Measurements from ENCODE around the gene IL17REL.
"Not testable (repeated sequence)": the region's sequence is repeated elsewhere in the genome, so short reads cannot be mapped to it uniquely, and the experiment has no call there.

Gene IL17REL

DNA sequence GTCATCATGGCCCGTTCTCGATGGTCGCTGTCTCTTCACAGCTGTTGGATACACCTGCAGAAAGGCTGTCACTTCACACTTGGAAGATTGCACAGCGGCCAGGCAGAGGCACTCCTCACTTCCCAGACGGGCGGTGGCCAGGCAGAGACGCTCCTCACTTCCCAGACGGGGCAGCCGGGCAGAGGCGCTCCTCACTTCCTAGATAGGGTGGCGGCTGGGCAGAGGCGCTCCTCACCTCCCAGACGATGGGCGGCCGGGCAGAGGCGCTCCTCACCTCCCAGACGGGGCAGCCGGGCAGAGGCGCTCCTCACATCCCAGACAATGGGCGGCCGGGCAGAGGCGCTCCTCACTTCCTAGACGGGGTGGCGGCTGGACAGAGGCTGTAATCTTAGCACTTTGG lies 22.7 kb downstream of the IL17REL start:
- not testable (repeated sequence) for DNase-seq (ENCODE audit: low read depth in 2 of 2)

DNA sequence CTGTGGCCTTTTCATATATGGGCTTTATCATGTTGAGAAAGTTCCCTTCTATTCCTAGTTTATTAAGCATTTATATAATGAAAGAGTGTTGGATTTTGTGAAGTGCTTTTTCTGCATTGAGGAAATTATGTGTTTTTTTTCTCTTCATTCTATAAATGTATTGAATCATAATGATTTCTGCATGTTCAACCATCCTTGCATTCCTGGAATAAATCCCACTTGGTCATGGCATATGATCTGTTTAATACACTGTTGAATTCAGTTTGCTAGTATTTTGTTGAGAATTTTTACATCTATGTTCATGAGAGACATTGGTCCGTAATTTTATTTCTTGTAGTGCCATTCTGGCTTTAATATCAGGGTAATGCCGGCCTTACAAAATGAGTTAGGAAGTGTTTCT lies 26.2 kb downstream of the IL17REL start:
- no peak for DNase-seq (ENCODE audit: low read depth in 2 of 2)

DNA sequence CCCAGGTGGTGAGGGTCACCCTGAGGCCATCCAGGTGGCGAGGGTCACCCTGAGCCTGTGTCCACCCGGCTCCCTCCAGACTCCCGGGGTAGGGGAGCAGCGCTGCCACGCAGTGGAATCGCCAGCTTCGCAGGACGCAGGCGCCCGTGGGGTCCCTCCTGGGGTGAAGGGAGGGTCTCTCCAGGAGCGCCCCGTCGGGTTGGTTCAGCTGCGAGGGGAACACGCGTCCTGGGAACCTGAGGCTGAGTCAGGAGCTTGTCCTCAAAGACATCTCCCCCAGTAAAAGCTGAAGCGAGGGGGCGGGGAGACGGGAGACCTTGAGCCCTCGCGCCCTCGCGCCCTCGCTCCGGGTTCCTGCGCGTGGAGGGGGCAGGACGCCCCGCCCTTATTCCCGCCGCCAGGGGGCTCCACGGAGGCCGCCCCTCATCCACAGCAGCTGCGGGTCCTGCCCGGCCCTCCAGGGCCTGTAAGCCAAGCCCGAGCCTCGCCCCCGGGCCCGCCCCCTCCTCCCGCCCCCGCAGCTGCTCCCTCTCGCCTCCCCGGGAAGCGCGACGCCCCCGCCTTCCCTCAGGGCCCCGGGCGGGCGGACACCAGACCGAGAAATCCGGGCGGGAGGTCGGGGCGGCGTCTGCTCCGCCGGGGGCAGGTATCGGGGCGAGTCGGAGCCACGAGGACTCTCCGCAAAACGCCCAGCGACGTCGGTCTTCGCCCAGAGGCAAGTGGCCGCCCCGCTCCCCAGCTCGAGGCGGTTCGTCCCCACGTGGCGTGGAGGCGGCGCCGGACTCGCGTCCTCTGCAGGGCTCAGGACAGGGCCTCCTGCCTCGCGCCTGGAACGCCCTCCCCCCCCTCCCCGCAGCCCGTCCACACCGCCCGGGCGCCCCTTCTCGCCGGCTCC lies 29.2 kb downstream of the IL17REL start:
- no peak for DNase-seq (ENCODE audit: low read depth in 2 of 2)

DNA sequence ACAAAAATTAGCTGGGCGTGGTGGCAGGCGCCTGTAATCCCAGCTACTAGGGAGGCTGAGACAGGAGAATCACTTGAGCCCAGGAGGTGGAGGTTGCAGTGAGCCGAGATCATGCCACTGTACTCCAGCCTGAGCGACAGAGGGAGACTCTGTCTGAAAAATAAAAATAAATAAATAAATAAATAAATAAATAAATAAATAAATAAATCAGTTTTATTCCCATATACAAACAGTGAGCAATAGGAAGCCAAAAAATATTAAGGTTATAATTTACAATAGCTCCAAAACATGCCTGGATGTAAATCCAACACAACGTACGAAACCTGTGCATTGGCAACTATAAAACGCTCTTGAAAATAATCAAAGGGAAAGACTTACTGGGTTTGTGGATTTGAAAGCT lies 30.8 kb downstream of the IL17REL start:
- not testable (repeated sequence) for DNase-seq (ENCODE audit: low read depth in 2 of 2)

DNA sequence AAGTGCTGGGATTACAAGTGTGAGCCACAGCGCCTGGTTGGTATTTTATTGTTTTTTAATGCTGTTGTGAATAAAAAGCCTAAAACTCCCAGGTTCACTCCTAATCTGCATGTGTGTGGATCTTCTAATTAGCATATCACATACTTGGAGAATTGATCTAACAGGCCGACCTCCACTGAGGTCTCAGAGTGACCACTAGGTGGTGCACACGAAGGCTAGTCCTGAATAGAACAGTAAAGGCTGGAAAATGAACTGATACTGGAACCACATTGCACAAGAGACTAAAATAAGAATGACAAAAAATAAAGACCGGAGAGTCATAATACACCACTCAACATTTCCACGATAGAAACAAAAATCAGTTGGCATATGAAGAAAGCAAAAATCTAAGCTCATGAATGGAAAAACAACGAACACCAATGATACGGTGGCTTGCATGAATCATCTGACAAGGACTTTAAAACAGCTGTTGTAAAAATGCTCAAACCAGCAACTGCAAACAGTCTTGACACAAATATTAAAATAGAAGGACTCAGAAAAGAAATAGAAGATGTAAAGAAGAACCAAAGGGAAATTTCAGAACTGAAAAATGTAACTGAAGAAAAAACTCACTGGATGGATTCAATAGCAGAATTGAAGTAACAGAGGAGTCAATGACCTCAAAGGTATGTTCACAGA lies 32.8 kb downstream of the IL17REL start:
- no peak for DNase-seq (ENCODE audit: low read depth in 2 of 2)

DNA sequence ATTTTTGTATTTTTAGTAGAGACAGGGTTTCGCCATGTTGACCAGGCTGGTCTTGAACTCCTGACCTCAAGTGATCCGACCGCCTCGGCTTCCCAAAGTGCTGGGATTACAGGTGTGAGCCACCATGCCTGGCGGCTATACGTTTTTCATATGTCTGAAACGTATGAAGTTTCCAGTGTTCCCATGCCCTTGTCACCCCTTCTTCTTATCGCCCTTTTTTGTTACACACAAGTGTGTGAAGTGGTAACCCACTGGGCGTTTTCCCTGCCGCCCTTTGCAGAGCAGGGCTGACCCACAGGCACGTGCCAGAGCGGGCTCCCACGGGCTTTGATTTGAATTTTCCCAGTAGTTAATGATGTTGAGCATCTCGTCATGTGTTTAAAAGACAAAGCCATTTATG lies 35.0 kb downstream of the IL17REL start:
- no peak for DNase-seq (ENCODE audit: low read depth in 2 of 2)

DNA sequence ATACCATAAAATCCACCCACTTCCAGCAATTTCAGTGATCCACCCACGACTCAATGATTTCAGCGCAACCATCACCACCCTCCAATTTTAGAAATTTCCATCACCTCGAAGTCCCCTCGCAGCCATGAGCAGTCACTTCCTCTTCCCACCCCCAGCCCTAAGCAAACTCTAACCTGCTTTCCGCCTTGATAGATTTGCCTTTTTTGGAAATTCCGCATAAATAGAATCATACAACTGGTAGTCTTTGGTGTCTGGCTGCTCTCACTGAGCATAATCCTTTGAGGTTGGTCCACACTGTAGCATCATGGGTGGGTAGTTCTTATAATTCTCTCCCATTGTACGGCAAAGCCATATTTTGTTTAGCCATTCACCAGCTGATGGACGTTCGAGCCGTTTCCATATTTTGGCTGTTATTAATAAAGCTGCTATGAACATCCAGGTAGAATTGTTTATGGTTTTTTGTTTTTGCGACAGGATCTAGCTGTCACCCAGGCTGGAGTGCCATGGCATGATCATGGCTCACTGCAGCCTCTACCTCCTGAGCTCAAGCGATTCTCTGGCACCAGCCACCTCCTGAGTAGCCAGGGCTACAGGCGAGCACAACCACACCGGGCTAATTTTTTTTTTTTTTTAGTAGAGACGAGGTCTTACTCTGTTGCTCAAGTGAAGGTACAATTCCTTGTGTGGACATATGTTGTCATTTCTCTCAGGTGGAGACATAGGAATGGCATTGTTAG lies 36.0 kb downstream of the IL17REL start:
- DNase-seq (ENCODE audit: low read depth in 2 of 2), result no peak

DNA sequence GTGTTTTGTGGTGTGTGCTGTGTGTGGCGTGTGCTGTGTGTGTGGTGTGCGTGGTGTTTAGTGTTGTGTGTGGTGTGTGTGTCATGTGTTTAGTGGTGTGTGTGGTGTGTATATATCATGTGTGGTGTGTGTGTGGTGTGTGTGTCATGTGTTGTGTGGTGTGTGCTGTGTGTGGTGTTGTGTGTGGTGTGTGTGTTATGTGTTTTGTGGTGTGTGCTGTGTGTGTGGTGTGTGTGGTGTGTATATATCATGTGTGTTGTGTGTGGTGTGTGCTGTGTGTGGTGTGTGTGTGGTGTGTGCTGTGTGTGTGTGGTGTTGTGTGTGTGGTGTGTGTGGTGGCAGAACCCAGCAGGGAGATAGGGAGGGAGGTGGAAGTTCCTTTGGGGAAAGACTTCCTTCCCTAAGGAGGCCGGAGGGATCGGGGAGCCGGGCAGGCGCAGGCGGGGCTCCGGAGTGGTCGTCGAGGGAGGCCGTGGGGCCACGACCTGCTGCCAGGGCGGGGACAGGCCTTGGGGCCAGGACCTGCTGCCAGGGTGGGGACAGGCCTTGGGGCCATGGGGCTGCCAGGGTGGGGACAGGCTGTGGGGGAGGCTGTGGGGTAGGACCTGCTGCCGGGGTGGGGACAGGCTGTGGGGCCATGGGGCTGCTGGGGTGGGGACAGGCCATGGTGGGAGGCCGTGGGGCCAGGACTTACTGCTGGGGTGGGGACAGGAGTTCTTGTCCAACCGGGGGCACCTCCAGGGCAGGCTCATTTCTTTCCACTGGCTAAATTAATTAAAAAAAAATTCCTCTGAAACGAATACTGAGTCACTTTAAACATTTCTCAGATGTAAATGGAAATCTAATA lies 36.8 kb downstream of the IL17REL start:
- DNase-seq (ENCODE audit: low read depth in 2 of 2), result no peak

DNA sequence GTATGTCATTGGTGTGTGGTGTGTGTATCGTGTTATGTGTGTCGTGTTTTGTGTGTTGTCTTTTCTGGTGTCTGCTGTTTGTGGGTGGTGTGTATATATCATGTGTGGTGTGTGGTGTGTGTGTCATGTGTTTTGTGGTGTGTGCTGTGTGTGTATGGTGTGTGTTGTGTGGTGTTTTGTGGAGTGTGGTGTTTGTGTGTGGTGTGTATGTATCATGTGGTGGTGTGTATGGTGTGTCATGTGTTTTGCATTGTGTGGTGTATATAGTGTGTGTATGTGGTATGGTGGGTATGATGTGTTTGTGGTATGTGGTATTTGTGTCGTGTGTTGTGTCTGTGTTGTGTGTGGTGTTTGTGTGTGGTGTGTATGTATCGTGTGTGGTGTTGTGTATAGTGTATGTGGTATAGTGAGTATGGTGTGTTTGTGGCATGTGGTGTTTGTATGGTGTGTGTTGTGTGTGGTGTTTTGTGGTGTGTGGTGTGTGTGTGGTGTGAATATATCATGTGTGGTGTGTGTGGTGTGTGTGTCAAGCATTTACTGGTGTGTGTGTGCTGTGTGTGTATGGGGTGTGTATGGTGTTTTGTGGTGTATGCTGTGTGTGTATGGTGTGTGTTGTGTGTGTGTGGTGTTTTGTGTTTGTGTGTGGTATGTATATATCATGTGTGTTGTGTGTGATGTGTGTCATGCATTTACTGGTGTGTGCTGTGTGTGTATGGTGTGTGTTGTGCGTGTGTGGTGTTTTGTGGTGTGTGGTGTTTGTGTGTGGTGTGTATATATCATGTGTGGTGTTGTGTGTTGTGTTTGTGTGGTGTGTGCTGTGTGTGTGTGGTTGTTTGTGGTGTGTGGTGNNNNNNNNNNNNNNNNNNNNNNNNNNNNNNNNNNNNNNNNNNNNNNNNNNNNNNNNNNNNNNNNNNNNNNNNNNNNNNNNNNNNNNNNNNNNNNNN lies 39.3 kb downstream of the IL17REL start:
- no peak for DNase-seq (ENCODE audit: low read depth in 2 of 2)

DNA sequence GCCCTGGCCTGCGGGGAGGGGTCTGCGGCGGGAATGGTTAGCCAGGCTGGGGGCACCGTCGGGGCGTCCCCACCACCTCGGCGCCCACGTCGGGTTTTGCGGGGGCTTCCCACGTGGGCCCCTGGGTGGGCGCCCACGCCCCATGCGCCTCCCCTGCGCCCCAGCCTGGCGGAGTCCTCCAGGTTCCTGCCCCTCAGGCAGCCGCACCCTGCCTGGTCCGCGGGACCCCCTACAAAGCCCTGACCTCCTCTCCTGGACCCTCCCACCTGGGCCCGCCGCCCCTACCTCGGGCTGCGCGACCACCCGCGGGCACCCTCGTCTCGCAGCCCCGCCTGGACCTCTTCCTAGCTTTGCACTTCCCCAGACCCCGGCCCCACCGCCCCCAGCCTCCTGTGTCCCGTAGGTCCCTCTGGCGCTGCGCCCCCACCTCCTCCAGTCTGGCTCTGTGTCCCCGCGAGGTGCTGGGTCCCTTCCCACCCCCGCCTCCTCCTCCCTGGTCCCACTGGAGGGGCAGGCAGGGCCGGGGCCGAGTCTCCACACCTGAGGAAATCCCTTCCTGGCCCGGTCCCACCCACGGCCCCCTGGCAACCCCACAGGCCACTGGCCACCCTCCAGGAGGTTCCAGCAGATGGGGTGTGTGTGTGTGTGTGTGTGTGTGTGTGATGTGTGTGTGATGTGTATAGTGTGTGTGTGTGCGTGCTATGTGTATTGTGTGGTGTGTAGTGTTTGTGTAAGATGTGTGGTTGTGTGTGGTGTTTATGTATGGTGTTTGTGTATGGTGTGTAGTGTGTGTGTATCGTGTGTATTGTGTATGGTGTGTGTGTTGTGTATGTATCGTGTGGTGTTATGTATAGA lies 40.2 kb downstream of the IL17REL start:
- DNase-seq (ENCODE audit: low read depth in 2 of 2), result no peak

DNA sequence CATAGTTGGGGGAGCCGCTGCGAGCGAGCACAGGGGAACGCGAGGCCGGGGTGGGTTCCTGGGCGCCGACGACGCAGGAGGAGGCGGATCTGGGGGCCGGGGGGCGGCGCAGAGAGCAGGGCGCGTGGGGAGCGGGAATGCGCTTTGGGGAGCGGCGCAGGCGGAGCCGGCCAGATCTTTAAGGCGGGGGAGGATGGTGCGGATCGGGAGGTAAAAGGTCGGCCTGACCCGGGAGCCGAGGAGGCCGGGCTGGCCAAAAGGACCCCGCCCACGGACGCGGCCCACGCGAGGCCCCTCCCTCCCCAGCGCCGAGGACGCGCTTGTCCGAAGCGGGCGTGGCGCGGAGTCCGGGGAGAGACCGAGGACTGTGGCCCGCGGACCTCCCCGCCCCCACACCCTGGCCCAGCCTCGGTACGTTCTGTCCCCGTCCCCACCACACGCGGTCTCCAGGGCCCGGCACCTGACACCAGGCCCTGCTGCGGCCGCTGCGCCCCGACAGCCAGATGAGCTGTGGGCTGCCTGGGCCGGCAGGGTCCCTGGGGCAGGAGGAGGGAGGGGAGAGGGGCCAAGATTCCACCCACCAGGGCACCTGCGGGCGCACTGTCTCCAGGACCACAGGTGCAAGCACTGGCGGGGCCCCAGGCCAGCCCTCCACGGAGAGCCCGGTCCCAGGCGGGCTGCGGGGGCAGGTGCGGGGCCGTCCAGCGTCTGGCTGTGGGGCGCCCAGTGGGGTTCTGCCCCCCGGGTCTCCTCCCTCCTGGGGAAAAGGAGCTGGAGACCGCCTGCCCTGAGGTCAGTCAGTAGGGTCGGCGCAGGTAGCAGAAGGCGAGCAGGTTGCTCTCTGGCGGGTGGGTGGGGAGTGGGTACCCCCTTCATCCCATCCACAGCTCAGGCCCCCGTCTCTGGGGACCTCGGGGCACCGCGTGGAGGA lies 41.1 kb downstream of the IL17REL start:
- no peak for DNase-seq (ENCODE audit: low read depth in 2 of 2)

DNA sequence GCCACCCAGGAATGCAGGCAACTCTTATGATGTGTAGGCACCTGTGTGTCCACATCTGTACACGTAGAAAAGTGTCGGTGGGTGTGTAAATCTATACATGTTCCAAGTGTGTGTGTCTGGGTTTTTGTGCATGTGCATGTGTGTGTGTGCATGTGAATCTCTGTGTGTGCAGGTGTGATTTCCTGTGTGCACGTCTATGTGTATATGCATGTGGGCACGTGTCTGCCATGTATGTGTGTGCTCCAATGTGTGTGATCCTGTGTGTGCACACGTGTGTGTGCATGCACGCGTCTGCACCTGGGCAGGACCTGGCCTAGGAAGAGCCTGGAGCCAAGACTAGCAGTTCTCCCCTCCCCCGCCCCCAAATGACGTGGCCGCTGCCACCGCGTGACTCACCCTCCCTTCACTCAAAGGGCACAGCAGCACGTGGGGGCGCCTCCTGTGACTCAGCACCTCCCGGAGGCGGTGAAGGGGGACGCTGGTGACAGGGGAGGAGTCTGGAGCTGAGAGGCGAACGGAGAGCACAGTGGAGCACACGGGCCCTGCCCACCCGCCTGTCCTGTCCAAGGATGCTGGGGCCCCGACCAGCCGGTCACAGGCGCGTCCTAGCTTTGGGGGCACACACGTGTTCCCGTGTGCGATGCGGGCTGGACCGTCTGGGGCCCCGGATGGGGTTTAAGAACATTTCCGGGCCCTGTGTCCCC lies 41.9 kb downstream of the IL17REL start:
- peak; percentile 87 to 91 for DNase-seq (ENCODE audit: low read depth in 2 of 2)

DNA sequence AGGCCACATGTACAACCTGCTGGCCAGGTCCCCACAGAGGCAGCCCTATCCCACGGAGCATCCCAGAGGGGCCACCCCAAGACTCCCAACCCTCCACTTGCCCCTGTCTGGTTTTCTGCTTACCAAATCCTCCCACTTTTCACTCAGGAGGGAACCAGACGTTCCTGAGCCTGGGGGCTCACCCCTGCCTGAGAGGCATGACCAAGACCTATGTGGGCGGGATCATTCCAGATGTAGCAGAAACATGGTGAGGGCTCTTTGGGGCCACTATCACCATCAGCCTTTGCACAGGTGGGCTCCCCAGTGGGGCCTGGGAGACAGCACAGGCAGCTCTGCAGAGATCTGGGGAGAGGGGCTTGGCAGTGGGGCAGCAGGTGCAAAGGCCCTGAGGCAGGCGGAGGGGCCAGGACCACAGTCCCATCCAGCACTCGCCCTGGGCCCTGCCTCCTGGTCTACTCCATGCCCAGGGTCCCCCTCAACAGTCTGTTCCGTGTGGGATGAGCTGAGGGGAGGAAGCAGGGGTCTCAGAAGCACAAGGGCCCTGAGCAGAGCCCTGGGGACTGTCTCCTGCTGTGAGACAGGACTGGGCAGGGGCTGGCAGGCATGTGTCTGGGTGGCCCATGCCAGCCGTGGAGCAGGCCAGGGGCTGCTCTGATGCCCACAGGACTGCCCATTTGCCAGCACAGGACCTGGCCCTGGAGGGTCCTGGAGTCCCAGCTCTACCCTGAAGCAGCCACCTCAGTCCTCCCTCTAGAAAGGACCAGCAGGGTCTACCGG lies 42.6 kb downstream of the IL17REL start:
- no peak for DNase-seq (ENCODE audit: low read depth in 2 of 2)

DNA sequence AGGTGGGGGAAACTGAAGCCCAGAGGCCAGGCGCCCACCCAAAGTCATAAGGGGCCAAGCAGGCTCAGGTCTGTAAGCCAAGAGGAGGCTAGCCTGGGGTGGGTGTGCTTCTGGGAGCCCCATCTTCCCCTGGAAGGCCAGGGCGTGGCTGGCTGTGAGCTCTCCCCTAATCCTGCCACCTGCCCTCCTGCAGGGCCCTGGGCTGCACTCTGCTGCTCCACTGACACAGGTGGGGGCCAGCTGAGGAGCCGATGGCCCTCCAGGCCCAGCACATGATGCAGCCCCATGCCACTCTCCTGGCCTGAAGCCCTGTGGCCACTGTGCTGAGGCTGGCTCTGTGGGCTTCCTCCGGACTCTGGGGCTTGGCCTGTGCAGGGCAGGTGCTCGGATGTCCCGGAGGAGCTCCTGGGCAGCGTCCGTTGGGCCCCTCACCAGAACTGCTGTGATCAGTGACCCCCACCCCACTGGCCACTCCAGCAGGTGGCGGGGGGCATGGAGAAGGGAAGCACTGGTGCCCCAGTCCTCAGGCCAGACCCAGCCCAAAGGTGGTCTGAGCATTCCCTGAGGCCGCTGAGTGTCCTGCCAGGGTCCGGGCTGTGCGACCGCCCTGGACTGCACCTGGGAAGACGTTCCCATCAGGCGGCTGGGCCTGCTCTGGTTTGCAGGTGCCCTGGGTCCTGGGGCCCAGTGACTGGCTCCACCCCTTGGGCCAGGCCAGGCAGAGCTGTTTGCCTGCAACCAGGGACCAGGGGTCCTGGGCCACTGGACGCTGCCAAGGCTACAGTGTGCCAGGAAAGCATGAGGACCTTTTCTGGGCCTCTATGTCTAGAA lies 43.5 kb downstream of the IL17REL start:
- DNase-seq (ENCODE audit: low read depth in 2 of 2), result no peak

DNA sequence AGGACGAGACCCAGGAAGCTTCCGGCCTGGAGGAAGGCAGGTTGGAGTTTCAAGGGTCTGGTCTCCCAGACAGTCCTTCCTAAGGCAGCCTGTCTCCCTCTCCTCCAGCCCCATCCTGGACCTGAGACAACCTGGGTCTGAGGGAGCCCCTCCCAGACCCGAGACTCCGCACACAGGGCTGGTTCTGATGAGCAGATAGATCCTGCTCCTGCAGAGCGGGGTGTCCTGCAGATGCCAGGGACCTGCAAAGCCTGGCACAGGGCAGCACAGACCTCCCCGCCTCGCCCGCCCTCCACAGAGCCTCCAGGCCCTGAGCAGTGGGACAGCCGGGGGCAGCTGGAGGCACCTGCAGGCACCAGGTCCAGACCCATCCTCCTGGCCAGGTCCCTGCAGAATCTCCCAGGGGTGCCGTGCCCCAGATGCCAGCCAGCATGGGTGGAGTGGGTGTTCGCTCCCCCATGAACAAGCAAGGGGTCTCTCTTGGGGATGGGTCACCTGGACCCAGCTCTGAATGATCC lies 44.2 kb downstream of the IL17REL start:
- no peak for DNase-seq (ENCODE audit: low read depth in 2 of 2)

DNA sequence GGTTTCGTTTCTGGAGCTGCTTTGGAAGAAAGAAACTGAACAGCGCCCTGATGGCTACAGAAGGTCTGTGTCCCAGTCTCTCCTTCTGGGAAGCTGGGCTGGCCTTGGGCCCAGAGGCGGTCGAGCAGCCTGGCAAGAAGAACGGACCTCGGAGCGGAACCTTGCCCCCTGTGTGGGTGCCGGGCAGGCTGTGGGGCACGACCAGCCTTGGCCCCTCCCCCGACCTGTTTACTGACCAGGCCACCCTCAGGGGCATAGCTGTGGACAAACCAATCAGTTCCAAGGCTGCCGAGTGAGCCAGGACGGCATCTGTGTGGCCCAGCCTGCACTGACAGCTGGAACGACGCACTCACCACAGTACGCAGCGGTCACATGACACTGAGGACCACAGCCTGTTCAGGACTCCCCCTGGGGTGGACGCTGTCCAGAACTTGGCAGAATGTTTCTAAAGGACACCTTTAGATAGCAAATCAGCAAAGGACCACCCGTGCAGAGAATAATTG lies 44.8 kb downstream of the IL17REL start:
- no peak for DNase-seq (ENCODE audit: low read depth in 2 of 2)

Measured in stimulated activated CD8-positive, alpha-beta memory T cell treated with anti-CD3 and anti-CD28 coated beads, Interleukin-2, amount 100 ng/mL, for 1 hour (primary cell).